NCI-H524 (cell line): ENCODE results near the gene CDH26.

ENCODE experiments used
- DNase-seq, 2 experiments: peaks; one replicate each; lab custom pipeline; 2025; lab: John Stamatoyannopoulos, UW

Gene CDH26

GRCh38 chr20:60046860-60047259, 88.6 kb downstream of the CDH26 start:
- no peak for DNase-seq

- DNase-seq: no peak
These were observed 90.7 kb downstream of the CDH26 start for GRCh38 chr20:60048634-60049521.

GRCh38 chr20:60049601-60050000, 91.4 kb downstream of the CDH26 start:
- DNase-seq: no peak

DNA sequence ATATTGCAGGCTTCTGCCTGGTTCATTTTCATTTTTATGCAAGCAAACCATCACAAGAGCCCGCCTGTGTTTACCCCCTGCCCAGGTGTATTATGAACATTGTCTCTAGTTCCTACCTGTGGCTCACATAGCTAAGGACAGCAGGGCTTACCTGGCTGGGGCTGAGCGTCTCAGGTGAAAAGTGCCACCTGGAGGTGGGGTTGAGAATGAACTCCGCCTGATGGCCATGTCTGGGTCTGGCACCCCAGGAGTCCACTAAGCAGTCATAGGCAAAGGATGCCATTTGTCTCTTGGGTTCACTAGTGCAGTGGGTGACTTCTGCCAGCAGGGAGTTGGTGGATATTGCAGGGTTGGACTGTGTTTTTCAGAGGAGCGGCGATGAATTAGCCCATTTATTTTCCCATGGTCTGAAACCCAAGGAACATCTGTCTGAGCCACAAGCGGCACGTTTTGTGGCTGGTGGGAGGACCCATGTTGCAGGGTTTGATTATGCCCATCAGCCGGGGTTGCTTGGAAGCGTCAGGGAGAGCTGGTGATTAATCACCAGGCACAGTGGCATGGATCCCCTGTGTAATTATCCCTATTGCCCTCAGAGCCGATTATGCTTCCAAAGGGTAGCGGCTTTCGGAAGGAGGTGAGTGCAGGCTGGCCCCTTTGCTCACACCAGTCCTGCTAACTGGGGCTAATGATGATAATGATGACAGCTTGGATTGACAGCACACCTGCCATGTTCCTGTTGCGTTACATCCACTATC, 92.1 kb downstream of the CDH26 start:
- no peak for DNase-seq

DNA sequence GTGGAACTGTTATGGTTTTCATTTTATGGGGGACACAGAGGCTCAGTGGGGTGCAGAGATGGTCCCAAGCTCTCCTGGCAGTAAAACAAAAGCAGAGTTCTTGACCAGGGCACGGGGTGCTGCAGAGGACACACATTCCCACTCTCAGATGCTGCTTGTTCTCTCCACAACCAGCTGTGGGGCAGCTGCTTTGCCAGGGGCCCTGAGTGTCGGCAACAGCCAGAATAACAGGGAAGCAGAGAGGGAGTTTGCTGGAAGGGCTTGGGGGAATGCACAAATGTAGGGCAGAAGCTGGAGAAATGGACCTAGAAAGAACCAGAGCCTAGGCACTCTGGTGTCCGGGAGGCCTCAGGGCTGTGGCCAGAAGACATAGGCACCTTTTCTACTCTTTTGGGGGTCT, 93.7 kb downstream of the CDH26 start:
- DNase-seq: no peak

DNA sequence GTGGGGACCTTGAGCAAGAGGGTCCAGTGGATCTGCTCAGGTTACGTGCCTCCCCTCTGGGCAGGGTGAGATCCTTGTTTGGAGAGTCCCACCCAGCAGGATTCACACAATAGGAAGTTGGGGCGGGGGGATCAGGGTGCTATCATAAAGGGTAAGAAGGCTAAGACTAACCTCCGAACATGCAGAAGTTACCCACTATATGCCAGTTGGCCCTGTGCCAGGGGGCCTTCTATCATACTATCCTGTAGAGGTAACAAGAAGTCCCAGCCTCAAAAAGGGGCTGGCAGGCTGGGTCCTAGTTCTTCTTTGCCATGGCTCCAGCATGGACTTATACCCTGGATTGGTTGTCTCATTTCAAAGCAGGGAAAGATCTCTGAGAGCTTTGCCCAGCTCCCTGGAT, 94.1 kb downstream of the CDH26 start:
- DNase-seq: no peak

- DNase-seq: no peak
These were observed 95.0 kb downstream of the CDH26 start for GRCh38 chr20:60053125-60053817.

DNA sequence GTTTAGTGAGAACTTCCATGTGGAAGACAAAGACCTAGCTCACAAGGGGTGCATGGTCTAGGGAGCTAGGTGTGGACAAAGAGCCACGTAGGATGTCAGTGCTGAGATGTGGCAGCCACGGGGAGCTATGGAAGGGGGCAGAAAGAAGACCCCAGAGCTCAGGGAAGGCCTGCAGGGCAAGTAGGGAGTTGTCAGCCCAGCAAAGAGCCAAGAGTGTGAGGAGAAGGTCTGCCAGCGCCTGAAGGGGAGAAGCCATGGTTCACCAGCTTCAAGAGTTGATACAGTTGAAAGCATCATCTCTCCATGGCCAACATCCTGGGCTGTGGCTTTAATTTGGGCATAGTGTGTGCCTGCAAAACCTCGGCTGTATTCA, 95.6 kb downstream of the CDH26 start:
- DNase-seq: no peak

- DNase-seq: no peak
These were observed 96.8 kb downstream of the CDH26 start for GRCh38 chr20:60054716-60055634.

DNA sequence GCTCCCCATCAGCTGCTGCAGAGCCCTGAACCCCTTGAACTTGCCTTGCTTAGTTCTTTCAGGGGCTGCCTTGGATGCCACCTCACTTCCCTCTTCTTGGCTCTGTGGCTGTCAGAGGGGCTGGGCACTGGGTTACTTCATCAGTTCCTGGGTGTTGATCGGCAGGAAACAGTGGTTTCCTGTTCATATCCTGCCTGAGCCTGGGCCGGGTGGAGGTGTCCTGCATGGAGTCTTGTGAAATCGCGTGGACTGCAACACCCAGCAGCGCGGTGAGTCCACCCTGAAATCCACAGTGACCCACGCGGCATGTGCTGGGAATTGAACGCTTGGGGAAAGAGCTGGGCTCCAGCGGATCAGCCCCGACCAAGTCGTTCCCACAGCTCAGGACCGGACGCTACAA, 97.5 kb downstream of the CDH26 start:
- DNase-seq: no peak

DNA sequence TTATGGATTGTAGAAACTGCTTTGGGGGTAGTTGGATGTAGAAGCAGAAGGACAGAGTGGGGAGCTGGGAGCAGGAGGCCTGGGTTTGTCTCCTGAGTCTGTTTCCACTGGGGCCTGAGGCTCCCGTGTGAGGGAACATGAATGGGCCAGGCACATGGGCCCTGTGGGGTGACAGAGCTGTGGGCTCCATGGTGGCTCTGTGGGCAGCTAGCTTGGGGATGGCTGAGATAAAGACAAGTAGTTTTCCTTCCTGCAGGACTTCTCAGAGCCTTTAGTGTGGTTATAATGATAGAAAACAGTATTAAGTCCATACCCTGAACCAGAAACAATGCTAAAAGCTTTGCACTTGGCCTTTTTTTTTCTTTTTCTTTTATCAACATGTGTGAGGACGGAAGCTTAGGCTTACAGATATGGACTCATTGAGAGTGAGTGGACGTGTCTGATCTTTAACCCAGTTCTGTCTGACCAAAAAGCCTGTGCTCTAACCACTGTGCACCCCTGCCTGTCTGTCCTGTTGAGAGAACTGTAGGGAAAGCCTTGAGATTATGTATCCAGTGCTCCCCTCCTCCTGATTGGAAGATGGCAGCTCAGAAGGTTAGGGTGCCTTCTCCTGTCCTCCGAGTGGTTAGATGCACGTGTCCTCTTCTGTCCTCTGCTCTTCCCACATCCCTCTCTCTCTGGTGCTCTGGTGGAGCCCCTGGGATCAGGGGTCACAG, 98.3 kb downstream of the CDH26 start:
- DNase-seq: no peak

- DNase-seq: peak; percentile 53 to 83
These were observed 99.1 kb downstream of the CDH26 start for GRCh38 chr20:60057123-60057865.

DNA sequence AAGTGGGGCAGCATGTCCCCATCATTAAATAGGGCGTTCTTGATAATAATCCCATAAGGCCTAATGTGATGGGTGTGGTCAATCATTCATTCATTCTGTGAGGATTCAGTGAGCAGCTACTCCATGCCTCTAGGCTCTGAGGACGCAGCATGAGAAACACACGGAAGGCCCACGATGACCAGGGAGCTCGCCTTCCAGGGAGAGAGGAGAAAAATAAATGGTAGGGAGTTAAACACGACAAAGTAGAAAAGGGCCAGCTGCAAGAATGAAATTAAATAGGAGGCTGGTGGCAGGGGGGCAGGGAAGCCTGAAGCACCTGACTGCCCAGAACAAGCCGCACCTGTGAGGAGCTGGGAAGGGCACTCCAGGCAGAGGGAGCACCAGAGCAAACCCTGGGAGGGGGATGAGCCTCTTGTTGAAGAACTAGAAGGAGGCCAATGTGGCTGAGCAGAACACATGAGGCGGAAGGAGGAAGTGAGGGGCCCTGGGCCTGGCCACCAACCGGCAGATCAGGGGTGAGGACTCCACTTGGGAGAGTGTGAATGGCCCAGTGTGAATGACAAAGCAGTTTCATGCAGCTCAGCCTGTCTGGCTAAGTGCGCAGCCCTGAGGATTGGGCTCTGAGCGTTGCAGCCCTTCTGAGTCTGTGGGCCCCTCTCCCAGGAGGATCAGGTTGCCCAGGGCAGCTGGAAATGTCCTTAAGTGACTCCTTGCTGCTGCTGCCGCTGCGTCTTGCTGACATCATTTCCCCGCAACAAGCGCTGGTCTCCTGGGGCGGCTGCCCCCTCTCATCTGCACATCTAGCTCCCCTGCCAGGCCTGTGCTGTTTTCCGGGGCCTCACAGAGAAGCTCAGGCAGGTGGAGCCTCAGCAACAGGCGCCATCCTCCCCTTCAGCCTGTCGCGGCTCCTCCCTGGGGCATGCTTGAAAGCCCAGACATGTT, 99.9 kb downstream of the CDH26 start:
- DNase-seq: peak; percentile 92 to 97

DNA sequence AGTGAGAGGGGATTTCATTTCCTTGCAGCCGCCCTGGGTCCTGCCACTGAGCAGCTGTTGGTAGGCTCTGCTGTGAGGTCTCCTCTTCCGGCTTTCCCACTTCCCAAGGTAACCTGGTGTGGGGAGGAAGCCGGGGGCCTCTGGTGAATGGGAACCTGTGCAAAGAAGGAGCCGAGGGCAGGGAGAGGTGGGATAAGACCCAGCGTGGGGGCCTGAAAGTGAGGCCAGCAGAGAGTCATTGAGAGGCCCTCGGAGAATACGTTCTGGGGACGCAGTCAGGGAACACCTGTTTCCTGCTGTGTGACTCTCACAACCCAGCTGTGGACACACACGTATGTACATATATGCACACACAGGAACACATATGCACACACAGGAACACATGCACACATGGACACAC, 100.7 kb downstream of the CDH26 start:
- no peak for DNase-seq

DNA sequence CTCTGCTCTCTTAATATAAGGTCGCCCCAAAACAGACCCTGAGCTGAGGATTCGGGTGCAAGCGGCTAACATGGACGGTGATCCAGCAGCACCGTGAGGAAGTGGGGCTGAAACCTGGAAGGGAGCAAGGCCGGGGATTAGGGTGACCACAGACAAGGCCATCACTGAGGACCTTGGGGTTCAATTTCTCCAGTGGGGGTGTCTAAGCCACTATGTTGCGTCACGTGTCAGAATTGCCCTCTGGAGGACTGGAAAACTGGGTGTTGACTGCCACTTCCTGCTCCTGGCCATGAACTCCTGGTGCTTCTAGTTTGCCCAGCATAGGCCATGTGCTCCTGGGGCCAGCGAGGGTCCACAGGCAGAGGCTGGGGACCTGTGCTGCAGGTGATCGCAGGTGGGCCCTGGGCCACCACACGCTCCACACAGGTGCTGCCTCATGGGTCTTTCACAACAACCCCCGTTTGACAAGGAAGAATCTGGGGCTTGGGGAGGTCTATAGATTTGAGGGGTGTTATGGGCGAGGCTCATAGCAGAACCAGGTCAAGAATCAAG, 101.9 kb downstream of the CDH26 start:
- no peak for DNase-seq

- DNase-seq: no peak
These were observed 102.4 kb downstream of the CDH26 start for GRCh38 chr20:60060593-60060992.

DNA sequence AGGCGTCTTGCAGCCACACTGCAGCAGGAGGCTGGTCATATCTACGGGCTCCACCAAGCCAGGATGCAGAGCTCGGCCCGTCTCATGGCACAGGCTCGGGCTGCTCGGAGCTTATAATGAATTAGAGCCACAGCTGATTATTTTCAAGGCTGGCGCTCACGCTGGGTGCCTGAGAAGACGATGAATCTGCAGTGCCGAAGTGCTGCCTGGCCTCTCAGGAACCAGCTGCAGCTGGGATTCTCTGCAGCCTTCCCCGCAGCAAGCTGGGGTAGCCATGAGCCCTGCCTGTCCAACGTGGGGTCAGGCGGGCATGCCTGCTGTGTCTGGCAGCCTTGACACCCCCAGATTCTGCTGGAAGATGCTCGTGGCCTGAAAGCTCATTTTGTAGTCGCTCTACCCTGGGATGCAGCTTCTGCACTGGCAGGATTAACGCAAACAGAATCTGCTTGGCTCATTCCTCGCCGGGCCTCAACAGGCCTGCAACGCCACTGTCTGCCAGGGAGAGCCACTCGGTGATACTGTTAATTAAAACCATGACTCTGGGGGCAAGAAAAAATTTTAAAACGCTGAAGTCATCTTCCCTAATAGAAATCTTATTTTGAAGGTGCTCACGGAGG, 104.3 kb downstream of the CDH26 start:
- DNase-seq: no peak

DNA sequence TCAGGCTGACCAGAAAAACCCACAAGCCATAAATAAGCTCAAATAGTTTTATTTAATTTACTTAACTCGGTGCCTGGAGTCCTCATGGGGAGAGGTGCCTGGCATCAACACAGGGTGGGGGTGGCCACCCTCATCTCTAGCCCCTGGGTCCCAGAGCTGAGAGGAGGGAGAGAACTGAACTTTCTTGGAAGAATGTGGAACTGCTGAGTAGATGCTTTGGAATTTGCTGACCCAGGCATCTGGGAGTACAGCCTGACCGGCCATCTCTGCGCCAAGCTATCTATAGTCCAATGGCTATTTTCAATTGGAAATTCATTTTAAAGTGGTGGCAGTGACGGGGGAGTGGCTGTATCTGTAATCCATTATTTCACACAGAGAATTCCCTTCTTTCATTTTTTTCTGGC, 104.8 kb downstream of the CDH26 start:
- no peak for DNase-seq
